SKM-1 (cell line): Measurements from ENCODE around the gene TIAL1.
"Not testable (repeated sequence)": the region's sequence is repeated elsewhere in the genome, so short reads cannot be mapped to it uniquely, and the experiment has no call there.

Experiments used
- DNase-seq: peaks from one replicate; lab custom pipeline; 2025; ENCODE audit not compliant: unreplicated experiment; lab: John Stamatoyannopoulos, UW

Gene TIAL1

DNA sequence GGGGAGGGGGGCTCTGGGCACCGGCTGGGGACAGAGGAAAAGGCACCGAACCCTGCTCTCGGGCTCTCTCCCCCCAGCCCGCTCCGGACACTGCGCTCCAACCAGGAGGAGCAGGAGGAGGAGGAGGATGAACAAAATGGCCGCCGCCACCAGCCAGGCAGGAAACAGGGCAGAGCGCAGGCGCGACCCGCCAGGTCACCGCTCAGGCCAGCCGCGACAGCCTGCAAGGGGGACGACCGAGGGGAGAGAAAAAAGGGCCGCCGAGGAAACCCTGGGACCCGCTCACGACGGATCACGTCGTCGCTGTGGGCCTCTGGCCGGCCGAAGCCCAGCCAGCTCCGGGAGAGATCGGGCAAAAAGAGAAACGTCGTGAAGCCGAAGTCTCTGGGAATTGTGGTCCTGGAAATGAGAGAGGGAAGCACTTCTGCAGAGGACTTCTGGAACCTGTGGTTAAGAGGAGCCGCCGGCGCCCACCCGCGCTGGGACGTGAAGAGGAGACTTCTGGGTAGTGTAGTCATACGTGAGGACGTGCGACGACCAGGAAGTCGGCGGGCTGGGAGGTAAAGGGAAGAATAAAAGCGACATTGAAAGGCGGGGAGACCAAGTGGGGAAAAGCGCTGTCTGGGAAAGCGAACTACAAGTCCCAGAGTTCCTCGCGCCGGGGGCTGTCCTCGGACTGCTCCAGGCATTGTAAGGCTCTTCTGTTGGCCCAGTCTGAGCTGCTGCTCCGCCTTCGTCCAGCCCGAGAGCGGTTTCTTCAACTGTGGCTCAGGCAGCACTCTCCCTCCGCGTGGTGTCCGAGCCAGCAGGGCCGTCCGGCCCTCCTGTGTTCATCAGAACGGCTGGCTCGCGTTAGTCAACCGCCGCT, at the start of gene TIAL1:
TSS of gene TIAL1 (minus strand) at position 428 of the 868 bp plus-strand sequence. CDS start 499 bp downstream, outside the sequence.
- peak; percentile 99 for DNase-seq

DNA sequence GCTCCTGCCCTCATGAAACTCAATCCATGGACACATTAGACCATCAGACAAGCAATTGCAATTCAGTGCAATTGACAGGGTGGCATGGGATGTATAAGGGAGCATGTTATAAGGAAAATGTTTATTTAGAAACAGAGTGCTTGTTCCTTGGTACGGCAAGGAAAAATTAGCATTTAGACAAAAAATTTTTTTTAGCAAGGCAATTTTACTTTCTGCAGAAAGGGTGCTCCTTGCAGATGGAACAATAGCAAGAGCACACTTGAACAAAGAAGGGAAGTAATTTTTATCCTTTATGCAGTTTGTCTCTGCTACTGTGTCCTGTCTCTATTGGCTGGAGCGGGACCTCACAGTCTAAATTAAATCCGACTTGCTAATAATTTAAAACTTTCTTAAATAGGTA, 48.2 kb upstream of the TIAL1 start:
- no peak for DNase-seq

- no peak for DNase-seq
Observed at GRCh38 chr10:119644205-119644814, 47.5 kb upstream of the TIAL1 start.

DNA sequence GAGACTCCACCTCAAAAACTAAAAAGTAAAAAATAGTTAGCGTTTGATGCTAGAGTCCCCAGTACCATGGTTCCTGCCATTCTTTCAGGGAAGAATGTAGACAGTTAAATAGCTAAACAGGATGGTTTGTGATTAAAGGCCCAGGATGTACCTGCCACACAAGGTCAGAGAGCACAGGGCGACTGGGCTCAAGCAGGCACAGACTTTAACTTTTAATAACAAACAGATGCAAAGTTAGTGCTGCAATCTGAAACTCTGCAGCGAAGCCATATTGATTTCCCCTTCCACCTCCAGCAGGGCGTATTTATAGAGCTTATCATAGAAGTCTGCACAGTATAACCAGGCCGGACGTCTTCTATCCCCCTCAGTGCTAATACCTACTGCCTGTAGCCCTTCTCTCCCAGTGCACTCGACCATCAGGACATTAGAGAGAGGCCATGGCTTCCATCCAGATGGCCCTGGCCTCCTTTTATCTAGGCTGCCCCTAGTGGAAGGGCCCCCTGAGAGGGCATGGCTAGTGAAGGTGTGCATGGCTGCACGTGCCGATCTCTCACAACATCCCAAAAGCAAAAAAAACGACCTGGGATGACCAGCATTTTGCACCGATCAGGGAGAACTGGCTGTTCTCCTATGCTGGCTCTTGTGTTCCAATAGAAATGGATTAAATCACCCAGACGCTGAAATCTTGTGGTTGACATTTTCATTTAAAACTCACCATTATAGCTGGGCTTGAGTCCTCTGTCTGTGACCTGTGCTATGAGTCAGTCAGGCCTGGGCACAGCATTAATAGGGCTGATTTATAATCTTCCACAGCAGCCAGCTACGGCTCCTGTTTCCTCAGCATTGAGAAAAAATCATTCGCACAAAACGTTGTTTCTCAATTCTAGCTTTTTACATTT, 46.8 kb upstream of the TIAL1 start:
- no peak for DNase-seq

- DNase-seq: no peak
Observed at GRCh38 chr10:119642556-119643111, 45.9 kb upstream of the TIAL1 start.

GRCh38 chr10:119640875-119641526, 44.2 kb upstream of the TIAL1 start:
- DNase-seq: no peak

- DNase-seq: no peak
Observed at GRCh38 chr10:119640384-119640783, 43.6 kb upstream of the TIAL1 start.

GRCh38 chr10:119638982-119639381, 42.2 kb upstream of the TIAL1 start:
- no peak for DNase-seq

DNA sequence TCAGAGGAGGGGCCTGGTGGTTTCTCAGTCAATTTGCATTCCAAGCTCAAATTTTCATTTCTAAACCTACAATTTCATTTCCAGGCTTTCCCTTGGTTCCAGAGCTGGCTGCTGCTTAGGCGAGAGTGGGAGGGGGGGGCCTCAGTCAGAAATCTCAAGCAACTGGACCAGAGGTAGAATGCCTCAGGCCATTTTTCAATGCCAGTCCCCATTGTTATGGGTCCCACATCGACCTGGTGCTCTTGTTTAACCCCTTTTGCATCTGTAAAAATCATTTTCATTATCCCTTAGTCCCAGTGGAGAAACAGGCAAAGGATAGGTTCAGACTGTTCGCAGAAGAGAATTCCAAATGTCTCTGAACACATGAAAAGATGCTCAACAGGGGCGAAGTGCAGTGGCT, 40.9 kb upstream of the TIAL1 start:
- DNase-seq: no peak

- DNase-seq: no peak
Observed at GRCh38 chr10:119634219-119634544, 37.4 kb upstream of the TIAL1 start.

GRCh38 chr10:119633538-119634218, 36.9 kb upstream of the TIAL1 start:
- no peak for DNase-seq

- DNase-seq: no peak
Observed at GRCh38 chr10:119630300-119630699, 33.5 kb upstream of the TIAL1 start.

DNA sequence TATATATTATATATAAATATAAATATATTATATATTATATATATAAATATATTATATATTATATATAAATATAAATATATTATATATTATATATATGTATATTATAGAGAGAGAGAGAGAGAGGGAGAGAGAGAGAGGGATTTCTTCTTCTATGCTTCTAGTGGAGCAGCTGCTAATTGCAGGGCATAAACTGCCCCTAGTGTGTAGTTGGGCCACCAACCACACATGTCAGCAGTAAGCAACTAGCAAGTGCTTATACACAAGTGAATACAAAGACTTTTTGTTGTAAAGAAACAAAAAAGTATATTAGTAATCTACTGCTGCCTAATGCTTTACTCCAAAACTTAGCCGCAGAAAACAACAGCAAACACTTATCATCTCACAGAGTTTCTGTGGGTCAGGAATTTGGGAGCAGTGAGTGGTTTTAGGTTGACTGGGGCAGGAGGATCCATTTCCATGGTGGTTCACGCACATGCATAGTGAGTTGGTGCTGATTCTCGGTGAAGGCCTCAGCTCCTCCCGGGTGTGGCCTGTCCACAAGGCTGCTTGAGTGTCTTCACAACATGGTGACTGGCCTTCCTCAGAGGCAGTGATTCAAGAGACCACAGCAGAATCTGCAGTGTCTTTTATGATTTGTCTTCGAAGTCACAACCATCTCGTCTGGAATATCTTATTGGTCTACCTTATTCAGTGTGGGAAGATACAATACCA, 29.0 kb upstream of the TIAL1 start:
- no peak for DNase-seq

- no peak for DNase-seq
Observed at GRCh38 chr10:119621078-119621384, 24.3 kb upstream of the TIAL1 start.

DNA sequence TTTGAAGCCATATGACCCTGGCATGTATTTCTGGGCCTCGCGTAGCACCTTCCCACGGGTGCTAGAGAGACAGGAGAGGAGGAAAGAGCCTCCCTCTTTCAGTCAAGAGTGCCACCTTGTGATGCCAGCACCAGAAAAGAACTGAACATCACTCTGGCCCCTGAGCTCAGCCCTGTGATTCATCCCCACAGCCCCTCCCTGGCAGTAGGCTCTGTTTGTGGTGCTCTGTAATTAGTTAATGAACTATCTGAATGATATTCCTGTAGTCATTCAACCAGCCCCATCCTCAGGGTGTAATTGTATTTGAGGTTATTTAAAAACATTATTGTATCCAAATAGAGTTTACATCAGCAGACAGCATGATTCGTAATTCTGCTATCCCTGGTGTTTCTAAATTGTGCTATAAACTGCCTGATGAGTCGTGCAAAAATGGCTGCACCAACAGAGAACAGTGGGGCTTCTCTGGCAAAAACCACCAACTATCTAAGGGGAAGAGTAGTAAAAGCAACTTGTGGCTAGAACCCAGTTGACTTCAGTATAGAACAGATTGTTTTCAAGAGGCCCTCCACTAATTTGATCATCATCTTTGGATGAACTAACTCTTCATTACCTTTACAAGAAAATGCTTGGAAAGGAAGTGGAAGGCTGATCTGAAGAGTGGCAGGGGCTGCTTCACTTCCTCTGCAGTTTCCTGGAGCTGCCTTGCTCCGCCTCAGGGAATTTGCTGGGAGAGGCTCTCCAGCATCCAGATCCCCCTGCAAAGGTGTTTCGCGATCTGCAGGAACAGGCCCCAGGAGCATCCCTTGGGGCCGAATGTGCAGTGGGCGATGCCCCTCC, 23.7 kb upstream of the TIAL1 start:
- DNase-seq: no peak

DNA sequence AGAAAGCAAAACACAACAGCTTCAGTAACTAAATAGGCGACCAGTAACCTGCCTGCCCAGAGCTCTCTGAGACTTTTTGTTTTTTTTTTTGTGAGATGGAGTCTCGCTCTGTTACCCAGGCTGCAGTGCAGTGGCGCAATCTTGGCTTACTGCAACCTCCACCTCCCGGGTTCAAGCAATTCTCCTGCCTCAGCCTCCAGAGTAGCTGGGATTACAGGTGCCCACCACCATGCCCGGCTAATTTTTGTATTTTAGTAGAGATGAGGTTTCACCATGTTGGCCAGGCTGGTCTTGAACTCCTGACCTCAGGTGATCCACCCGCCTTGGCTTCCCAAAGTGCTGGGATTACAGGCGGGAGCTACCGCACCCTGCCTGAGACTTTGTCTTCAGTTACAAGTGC, 23.0 kb upstream of the TIAL1 start:
- not testable (repeated sequence) for DNase-seq

GRCh38 chr10:119619215-119619614, 22.5 kb upstream of the TIAL1 start:
- DNase-seq: no peak

DNA sequence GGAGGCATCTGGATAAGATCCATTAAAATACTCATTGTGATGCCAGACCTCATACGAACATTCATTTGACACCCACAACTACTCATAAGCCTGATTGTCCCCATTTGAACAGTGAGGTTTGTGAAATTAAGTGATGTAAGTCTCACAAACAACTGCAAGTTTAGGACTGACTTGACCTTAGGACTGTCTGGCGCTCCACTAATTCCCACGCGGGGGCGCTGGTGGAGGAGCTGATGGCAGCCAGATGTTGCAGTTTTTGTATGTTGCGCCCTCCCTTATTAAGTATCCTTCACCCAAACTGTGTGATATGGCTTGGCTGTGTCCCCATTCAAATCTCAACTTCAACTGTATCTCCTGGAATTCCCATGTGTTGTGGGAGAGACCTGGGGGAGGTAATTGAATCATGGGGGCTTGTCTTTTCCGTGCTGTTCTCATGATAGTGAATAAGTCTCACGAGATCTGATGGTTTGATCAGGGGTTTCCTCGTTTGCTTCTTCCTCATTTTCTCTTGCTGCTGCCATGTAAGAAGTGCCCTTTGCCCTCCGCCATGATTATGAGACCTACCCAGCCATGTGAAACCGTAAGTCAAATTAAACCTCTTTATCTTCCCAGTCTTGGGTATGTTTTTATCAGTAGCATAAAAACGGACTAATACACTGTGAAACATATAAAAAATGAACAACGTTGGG, 20.3 kb upstream of the TIAL1 start:
- DNase-seq: no peak
